ENCODE data around the gene RASGRP3. TPM values are rescaled to one million over a fixed set of nuclear protein-coding genes. Genes with fewer than 3 reads are reported as not detected.
"Not testable (repeated sequence)": the region's sequence is repeated elsewhere in the genome, so short reads cannot be mapped to it uniquely, and the experiment has no call there.

The RASGRP3 gene
- total and polyA plus RNA-seq, 9 donors: 17.9 to 38.3 (median 27.7) TPM

GRCh38 chr2:33452545-33452944, 23.9 kb upstream of the RASGRP3 start:
- Histone ChIP-seq H3K9me3 (replicated peaks; ENCODE audit: control insufficient read depth, low read depth, low read length) (peaks cover 23% of the 10 kb centered on the region), H3K27ac (ENCODE audit: low read length) (no peak overlapping the region), H3K4me1 (ENCODE audit: control insufficient read depth, insufficient read depth, low read length) (no peaks in the 10 kb centered on the region), H3K27me3 (ENCODE audit: control insufficient read depth, insufficient read depth, low read length) (no peaks in the 10 kb centered on the region), H3K36me3 (ENCODE audit: control insufficient read depth, insufficient read depth, low read length) (no peaks in the 10 kb centered on the region), H3K4me3 (ENCODE audit: low read length) (no peak overlapping the region)
- DNase-seq: no peak

GRCh38 chr2:33453905-33454479, 22.5 kb upstream of the RASGRP3 start:
- no peaks in the 10 kb centered on the region for H3K36me3 ChIP-seq (ENCODE audit: control insufficient read depth, insufficient read depth, low read length)
- H3K9me3 ChIP-seq (replicated peaks; ENCODE audit: control insufficient read depth, low read depth, low read length): peaks cover 23% of the 10 kb centered on the region
- no peak overlapping the region for H3K27ac ChIP-seq (ENCODE audit: low read length)
- H3K27me3 ChIP-seq (ENCODE audit: control insufficient read depth, insufficient read depth, low read length): no peaks in the 10 kb centered on the region
- no peak for DNase-seq
- no peaks in the 10 kb centered on the region for H3K4me1 ChIP-seq (ENCODE audit: control insufficient read depth, insufficient read depth, low read length)
- no peak overlapping the region for H3K4me3 ChIP-seq (ENCODE audit: low read length)

- no peaks in the 10 kb centered on the region for H3K27me3 ChIP-seq (ENCODE audit: control insufficient read depth, insufficient read depth, low read length)
- H3K27ac ChIP-seq (ENCODE audit: low read length): peak overlapping the region; percentile 16
- peak; percentile 38 for DNase-seq
- peak overlapping the region; percentile 18 for H3K4me3 ChIP-seq (ENCODE audit: low read length)
- peaks cover 12% of the 10 kb centered on the region for H3K9me3 ChIP-seq (replicated peaks; ENCODE audit: control insufficient read depth, low read depth, low read length)
- WGBS (ENCODE audit: insufficient coverage): no CpG with 5 or more reads among the region's 8 CpGs
- no peaks in the 10 kb centered on the region for H3K4me1 ChIP-seq (ENCODE audit: control insufficient read depth, insufficient read depth, low read length)
- H3K36me3 ChIP-seq (ENCODE audit: control insufficient read depth, insufficient read depth, low read length): no peaks in the 10 kb centered on the region
Measured at GRCh38 chr2:33457556-33458247, 18.7 kb upstream of the RASGRP3 start.

- Histone ChIP-seq H3K27me3 (ENCODE audit: control insufficient read depth, insufficient read depth, low read length) (no peaks in the 10 kb centered on the region), H3K36me3 (ENCODE audit: control insufficient read depth, insufficient read depth, low read length) (no peaks in the 10 kb centered on the region), H3K4me1 (ENCODE audit: control insufficient read depth, insufficient read depth, low read length) (no peaks in the 10 kb centered on the region), H3K9me3 (replicated peaks; ENCODE audit: control insufficient read depth, low read depth, low read length) (peaks cover 8% of the 10 kb centered on the region), H3K27ac (ENCODE audit: low read length) (peak overlapping the region; percentile 16), H3K4me3 (ENCODE audit: low read length) (peak overlapping the region; percentile 18)
- no peak for DNase-seq
- no CpG with 5 or more reads among the region's 3 CpGs for WGBS (ENCODE audit: insufficient coverage)
Measured at GRCh38 chr2:33458248-33458819, 18.1 kb upstream of the RASGRP3 start.

GRCh38 chr2:33459745-33460144, 16.7 kb upstream of the RASGRP3 start:
- 83% methylated on average over 1 of the region's 2 CpGs for WGBS (ENCODE audit: insufficient coverage)
- Histone ChIP-seq H3K4me1 (ENCODE audit: control insufficient read depth, insufficient read depth, low read length) (no peaks in the 10 kb centered on the region), H3K4me3 (ENCODE audit: low read length) (no peak overlapping the region), H3K9me3 (replicated peaks; ENCODE audit: control insufficient read depth, low read depth, low read length) (no peaks in the 10 kb centered on the region), H3K27ac (ENCODE audit: low read length) (no peak overlapping the region), H3K36me3 (ENCODE audit: control insufficient read depth, insufficient read depth, low read length) (no peaks in the 10 kb centered on the region), H3K27me3 (ENCODE audit: control insufficient read depth, insufficient read depth, low read length) (no peaks in the 10 kb centered on the region)
- no peak for DNase-seq

- H3K27me3 ChIP-seq (ENCODE audit: control insufficient read depth, insufficient read depth, low read length); H3K27ac ChIP-seq (ENCODE audit: low read length); DNase-seq; H3K4me3 ChIP-seq (ENCODE audit: low read length); H3K36me3 ChIP-seq (ENCODE audit: control insufficient read depth, insufficient read depth, low read length); H3K4me1 ChIP-seq (ENCODE audit: control insufficient read depth, insufficient read depth, low read length); H3K9me3 ChIP-seq (replicated peaks; ENCODE audit: control insufficient read depth, low read depth, low read length): not testable (repeated sequence)
- no CpG with 5 or more reads among the region's 8 CpGs for WGBS (ENCODE audit: insufficient coverage)
Measured at GRCh38 chr2:33462512-33462911, 13.9 kb upstream of the RASGRP3 start.

- Histone ChIP-seq H3K4me3 (ENCODE audit: low read length) (no peak overlapping the region), H3K36me3 (ENCODE audit: control insufficient read depth, insufficient read depth, low read length) (no peaks in the 10 kb centered on the region), H3K27me3 (ENCODE audit: control insufficient read depth, insufficient read depth, low read length) (no peaks in the 10 kb centered on the region), H3K9me3 (replicated peaks; ENCODE audit: control insufficient read depth, low read depth, low read length) (no peaks in the 10 kb centered on the region), H3K4me1 (ENCODE audit: control insufficient read depth, insufficient read depth, low read length) (no peaks in the 10 kb centered on the region), H3K27ac (ENCODE audit: low read length) (no peak overlapping the region)
- DNase-seq: no peak
- WGBS (ENCODE audit: insufficient coverage): 71% methylated on average over 2 of the region's 3 CpGs
Measured at GRCh38 chr2:33467413-33467812, 9.0 kb upstream of the RASGRP3 start.

- Histone ChIP-seq H3K27ac (ENCODE audit: low read length) (no peak overlapping the region), H3K4me3 (ENCODE audit: low read length) (no peak overlapping the region), H3K9me3 (replicated peaks; ENCODE audit: control insufficient read depth, low read depth, low read length) (no peaks in the 10 kb centered on the region), H3K4me1 (ENCODE audit: control insufficient read depth, insufficient read depth, low read length) (no peaks in the 10 kb centered on the region), H3K27me3 (ENCODE audit: control insufficient read depth, insufficient read depth, low read length) (peaks cover 2% of the 10 kb centered on the region), H3K36me3 (ENCODE audit: control insufficient read depth, insufficient read depth, low read length) (no peaks in the 10 kb centered on the region)
- no peak for DNase-seq
- no CpG with 5 or more reads among the region's 5 CpGs for WGBS (ENCODE audit: insufficient coverage)
Measured at GRCh38 chr2:33469238-33469637, 7.2 kb upstream of the RASGRP3 start.

- peak overlapping the region; percentile 100 for H3K27ac ChIP-seq (ENCODE audit: low read length)
- peak; percentile 94 for DNase-seq
- no peaks in the 10 kb centered on the region for H3K36me3 ChIP-seq (ENCODE audit: control insufficient read depth, insufficient read depth, low read length)
- WGBS (ENCODE audit: insufficient coverage): 2% methylated on average over 9 of the region's 15 CpGs
- H3K4me3 ChIP-seq (ENCODE audit: low read length): peak overlapping the region; percentile 83
- H3K9me3 ChIP-seq (replicated peaks; ENCODE audit: control insufficient read depth, low read depth, low read length): no peaks in the 10 kb centered on the region
- peaks cover 2% of the 10 kb centered on the region for H3K27me3 ChIP-seq (ENCODE audit: control insufficient read depth, insufficient read depth, low read length)
- H3K4me1 ChIP-seq (ENCODE audit: control insufficient read depth, insufficient read depth, low read length): peaks cover 28% of the 10 kb centered on the region
Measured at GRCh38 chr2:33475224-33476130, 972 bp upstream of the RASGRP3 start.

- H3K9me3 ChIP-seq (replicated peaks; ENCODE audit: control insufficient read depth, low read depth, low read length): no peaks in the 10 kb centered on the region
- H3K4me1 ChIP-seq (ENCODE audit: control insufficient read depth, insufficient read depth, low read length): peaks cover 28% of the 10 kb centered on the region
- H3K4me3 ChIP-seq (ENCODE audit: low read length): peak overlapping the region; percentile 83
- H3K27me3 ChIP-seq (ENCODE audit: control insufficient read depth, insufficient read depth, low read length): peaks cover 2% of the 10 kb centered on the region
- H3K27ac ChIP-seq (ENCODE audit: low read length): peak overlapping the region; percentile 100
- 0% methylated on average over 1 of the region's 4 CpGs for WGBS (ENCODE audit: insufficient coverage)
- DNase-seq: no peak
- H3K36me3 ChIP-seq (ENCODE audit: control insufficient read depth, insufficient read depth, low read length): no peaks in the 10 kb centered on the region
Measured at GRCh38 chr2:33476793-33477190, 343 bp downstream of the RASGRP3 start.

Measured in muscle of leg (tissue), 11 donors.